Calu3 (cell line): ENCODE measurements around the gene PATZ1. TPM values are rescaled to one million over a fixed set of nuclear protein-coding genes. Genes with fewer than 3 reads are reported as not detected.

Experiments
- BruUV-seq: library from RNA; stranded (reverse); fragments of 400-500 nt; replicated peaks from 2 replicates; lab custom pipeline; 2021; lab: Mats Ljungman, UMichigan
- CTCF ChIA-PET: fragments of 300-600 bp; sonication (Branson Sonifier 250); formaldehyde crosslinking; loops from one replicate; lab custom pipeline; 2022; ENCODE audit warnings: antibody characterized with exemption; lab: Charles Lee
- DNase-seq: peaks from one replicate; pipeline ENCODE4 v3.0.0; 2022
- H3K27ac Mint-ChIP-seq: one replicate; pipeline ENCODE4 v1.8.0; 2022; ENCODE audit warnings: mixed read lengths; ENCODE audit not compliant: unreplicated experiment
- H3K27me3 Mint-ChIP-seq: one replicate; pipeline ENCODE4 v1.8.0; 2022; ENCODE audit warnings: mixed read lengths; ENCODE audit not compliant: unreplicated experiment
- H3K36me3 Mint-ChIP-seq: one replicate; pipeline ENCODE4 v1.8.0; 2022; ENCODE audit warnings: mild to moderate bottlenecking, moderate library complexity, mixed read lengths; ENCODE audit not compliant: insufficient read depth, unreplicated experiment
- H3K4me1 Mint-ChIP-seq: one replicate; pipeline ENCODE4 v1.8.0; 2022; ENCODE audit warnings: mild to moderate bottlenecking, low read depth, mixed read lengths; ENCODE audit not compliant: unreplicated experiment
- H3K4me3 Mint-ChIP-seq: one replicate; pipeline ENCODE4 v1.8.0; 2022; ENCODE audit warnings: mild to moderate bottlenecking, low read depth, moderate library complexity, mixed read lengths; ENCODE audit not compliant: unreplicated experiment
- H3K9me3 Mint-ChIP-seq: one replicate; pipeline ENCODE4 v1.8.0; 2022; ENCODE audit warnings: low read depth, mixed read lengths; ENCODE audit not compliant: unreplicated experiment
- CTCF ChIP-seq: fragments of 200-600 bp; IDR thresholded peaks from one replicate; pipeline ENCODE4 v1.8.0; 2022; ENCODE audit warnings: antibody characterized with exemption; ENCODE audit not compliant: unreplicated experiment
- intact Hi-C: fragments of 100-400 bp; cut with micrococcal nuclease; formaldehyde crosslinking; loops from one replicate; pipeline ENCODE4 v1.10.0; 2022; ENCODE audit not compliant: unreplicated experiment
- total RNA-seq: library from RNA; stranded (reverse); gene quantifications from 2 replicates; pipeline ENCODE4 v1.2.3, GENCODE V29; 2022

The PATZ1 gene
- total RNA-seq, 1 experiment from 2014 or later = 35.0 TPM

DNA sequence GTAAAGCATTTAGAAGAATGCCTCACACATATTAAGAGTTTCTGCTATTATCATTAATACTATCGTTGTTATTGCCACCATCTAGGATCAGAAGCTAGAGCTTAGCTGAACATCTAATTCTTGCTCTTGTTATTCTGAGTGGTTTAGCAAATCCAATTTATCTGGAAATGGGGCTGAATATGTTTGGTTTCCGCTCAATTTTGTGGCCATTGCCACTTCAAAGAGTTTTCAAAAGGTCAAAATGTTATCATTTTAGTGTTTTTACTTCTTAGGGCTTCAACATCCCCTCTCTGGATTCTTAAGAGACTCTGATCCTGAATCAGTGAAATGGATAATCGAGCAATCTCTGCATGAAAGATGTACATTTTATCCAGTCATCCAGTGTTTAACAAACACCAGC lies 43.6 kb downstream of the PATZ1 start:
- no peak overlapping the region for H3K4me3 Mint-ChIP-seq
- no peaks in the 10 kb centered on the region for H3K36me3 Mint-ChIP-seq
- H3K9me3 Mint-ChIP-seq = no peaks in the 10 kb centered on the region
- DNase-seq = no peak
- no peak for TF ChIP-seq CTCF
- H3K27ac Mint-ChIP-seq = no peak overlapping the region
- CTCF ChIA-PET = interaction anchor here (0.5 kb wide), 1 partner anchor 140 kb away, joined by 4 read pairs; no protein-coding TSS in a partner anchor
- H3K4me1 Mint-ChIP-seq = no peaks in the 10 kb centered on the region
- H3K27me3 Mint-ChIP-seq = peaks cover 33% of the 10 kb centered on the region
- intact Hi-C loops = no loop called here
- BruUV-seq = no TSS peak

GRCh38 chr22:31302006-31302405 lies 44.1 kb downstream of the PATZ1 start:
- no peaks in the 10 kb centered on the region for H3K9me3 Mint-ChIP-seq
- CTCF ChIA-PET = interaction anchor here (0.5 kb wide), 1 partner anchor 140 kb away, joined by 4 read pairs; no protein-coding TSS in a partner anchor
- no peaks in the 10 kb centered on the region for H3K4me1 Mint-ChIP-seq
- DNase-seq = no peak
- no peak overlapping the region for H3K4me3 Mint-ChIP-seq
- H3K36me3 Mint-ChIP-seq = no peaks in the 10 kb centered on the region
- intact Hi-C loops = no loop called here
- no peak overlapping the region for H3K27ac Mint-ChIP-seq
- BruUV-seq = no TSS peak
- peaks cover 33% of the 10 kb centered on the region for H3K27me3 Mint-ChIP-seq
- TF ChIP-seq CTCF = no peak

DNA sequence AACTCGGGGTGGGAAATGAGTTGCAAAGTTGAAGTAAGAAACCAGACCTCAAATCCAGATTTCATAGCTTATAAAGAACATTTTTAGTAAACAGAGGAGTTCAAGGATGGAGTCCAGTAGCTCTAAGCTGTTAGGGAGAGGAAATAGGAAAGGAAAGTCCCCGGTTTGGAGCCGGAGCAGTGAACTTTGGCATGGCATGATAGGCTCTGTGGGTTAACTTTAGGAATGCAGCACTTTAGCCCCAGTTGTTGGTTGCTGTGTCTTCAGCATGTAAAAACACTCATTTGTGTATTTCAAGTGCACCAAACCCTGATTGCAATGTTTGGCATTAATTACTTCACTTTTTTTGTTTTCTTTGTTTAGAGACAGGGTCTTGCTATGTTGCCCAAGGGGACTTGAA lies 45.2 kb downstream of the PATZ1 start:
- Mint-ChIP-seq H3K27ac (no peak overlapping the region), H3K4me1 (peaks cover 5% of the 10 kb centered on the region), H3K9me3 (no peaks in the 10 kb centered on the region), H3K36me3 (no peaks in the 10 kb centered on the region), H3K4me3 (no peak overlapping the region), H3K27me3 (peaks cover 33% of the 10 kb centered on the region)
- intact Hi-C loops = no loop called here
- CTCF ChIA-PET = no interaction called here
- DNase-seq = no peak
- BruUV-seq = no TSS peak
- no peak for TF ChIP-seq CTCF

DNA sequence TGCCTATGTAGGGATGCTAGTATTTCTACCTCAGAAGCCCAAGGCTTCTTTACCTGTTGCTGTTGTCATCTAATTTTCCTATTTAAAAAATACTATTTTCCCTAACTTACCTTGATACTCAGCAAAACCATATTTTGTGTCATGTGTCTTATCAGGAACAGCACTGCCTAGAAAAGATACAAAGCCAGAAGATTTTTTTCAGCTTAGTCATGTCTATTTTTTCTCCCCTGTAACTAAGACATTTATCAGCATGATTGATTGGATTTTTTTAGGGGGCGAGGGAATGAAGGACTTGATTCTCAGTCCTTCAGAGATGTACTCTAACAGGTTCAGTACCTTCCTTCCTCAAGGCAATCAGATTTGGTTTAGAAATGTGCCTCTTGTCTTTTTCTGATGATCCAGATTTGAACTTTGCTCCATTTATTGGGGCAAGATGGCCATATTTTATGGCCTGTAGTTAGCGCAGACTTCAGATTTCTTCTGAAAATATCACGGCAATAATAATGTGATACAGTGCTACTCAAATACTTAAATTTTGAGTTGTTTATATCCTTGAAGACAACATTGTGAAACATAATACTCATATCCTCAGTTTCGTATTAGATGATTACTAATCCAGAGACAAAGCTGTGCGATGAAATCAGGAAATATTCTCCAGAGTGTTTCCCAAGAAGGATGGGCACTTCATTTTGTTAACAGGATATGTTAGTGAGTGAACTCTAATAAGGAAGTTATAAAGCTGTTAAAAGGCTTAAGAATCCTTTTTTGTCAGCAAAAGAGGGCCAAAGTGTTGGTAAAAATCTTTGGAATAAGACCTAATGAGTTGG lies 50.1 kb downstream of the PATZ1 start:
- Mint-ChIP-seq H3K4me3 (no peak overlapping the region), H3K9me3 (no peaks in the 10 kb centered on the region), H3K27me3 (peaks cover 9% of the 10 kb centered on the region), H3K27ac (no peak overlapping the region), H3K36me3 (peaks cover 12% of the 10 kb centered on the region), H3K4me1 (peaks cover 26% of the 10 kb centered on the region)
- CTCF ChIA-PET = interaction anchor here (0.5 to 1.0 kb wide), 3 partner anchors 17 to 1154 kb away, joined by 3 to 5 read pairs (median 4); no protein-coding TSS in a partner anchor
- intact Hi-C loops = no loop called here
- no peak for DNase-seq
- TF ChIP-seq CTCF = no peak
- BruUV-seq = no TSS peak
